ENCODE results near the gene GNG4. TPM values are rescaled to one million over a fixed set of nuclear protein-coding genes. Genes with fewer than 3 reads are reported as not detected.

GNG4 gene
- total RNA-seq, 1 donor from 2014 or later, result 0.11 TPM

DNA sequence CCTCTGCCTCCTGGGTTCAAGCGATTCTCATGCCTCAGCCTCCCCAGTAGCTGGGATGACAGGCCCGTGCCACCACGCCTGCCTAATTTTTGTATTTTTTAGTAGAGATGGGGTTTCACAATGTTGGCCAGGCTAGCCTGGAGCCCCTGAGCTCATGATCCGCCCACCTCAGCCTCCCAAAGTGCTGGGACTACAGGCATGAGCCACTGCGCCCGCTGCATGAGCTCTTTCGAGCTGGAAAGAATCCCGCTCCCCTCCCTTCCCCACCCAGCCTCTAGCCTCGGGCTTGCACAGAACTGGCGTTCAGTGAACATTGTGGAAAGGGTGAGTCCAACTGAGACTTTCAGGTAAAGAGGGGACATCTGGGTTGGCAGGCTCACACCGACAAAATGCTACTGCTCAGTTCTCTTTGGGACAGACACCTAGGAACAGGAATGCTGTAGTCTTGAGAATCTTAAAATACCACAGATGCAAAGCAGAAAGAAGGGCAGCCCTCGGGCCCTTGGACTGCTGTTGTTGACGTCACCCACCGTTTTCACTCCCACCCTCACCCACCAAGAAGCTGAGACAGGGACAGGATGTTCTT lies 9.7 kb upstream of the GNG4 start:
- no peak overlapping the region for H3K27ac ChIP-seq (replicated peaks)
- intact Hi-C loops (cut with micrococcal nuclease), result no loop called here

GRCh38 chr1:235657747-235658526 lies 8.4 kb upstream of the GNG4 start:
- H3K4me3 ChIP-seq, result no peak overlapping the region
- no peak for DNase-seq
- peaks cover 41% of the 10 kb centered on the region for H3K27me3 ChIP-seq (ENCODE audit: low read depth)
- intact Hi-C loops (cut with micrococcal nuclease), result no loop called here
- H3K36me3 ChIP-seq, result peaks cover 22% of the 10 kb centered on the region
- TF ChIP-seq CTCF (IDR thresholded peaks at IDR 0.05; ENCODE audit: borderline replicate concordance), result no peak
- no peak overlapping the region for H3K27ac ChIP-seq (replicated peaks)
- H3K4me1 ChIP-seq, result no peaks in the 10 kb centered on the region
- H3K9me3 ChIP-seq (replicated peaks), result no peaks in the 10 kb centered on the region

More for the DNA sequence above, 9.7 kb upstream of the GNG4 start:
- Histone ChIP-seq H3K4me3 (no peak overlapping the region), H3K9me3 (replicated peaks) (no peaks in the 10 kb centered on the region), H3K27me3 (ENCODE audit: low read depth) (peaks cover 27% of the 10 kb centered on the region), H3K36me3 (peaks cover 32% of the 10 kb centered on the region), H3K4me1 (no peaks in the 10 kb centered on the region)
- DNase-seq, result no peak
- TF ChIP-seq CTCF (IDR thresholded peaks at IDR 0.05; ENCODE audit: borderline replicate concordance), result no peak

DNA sequence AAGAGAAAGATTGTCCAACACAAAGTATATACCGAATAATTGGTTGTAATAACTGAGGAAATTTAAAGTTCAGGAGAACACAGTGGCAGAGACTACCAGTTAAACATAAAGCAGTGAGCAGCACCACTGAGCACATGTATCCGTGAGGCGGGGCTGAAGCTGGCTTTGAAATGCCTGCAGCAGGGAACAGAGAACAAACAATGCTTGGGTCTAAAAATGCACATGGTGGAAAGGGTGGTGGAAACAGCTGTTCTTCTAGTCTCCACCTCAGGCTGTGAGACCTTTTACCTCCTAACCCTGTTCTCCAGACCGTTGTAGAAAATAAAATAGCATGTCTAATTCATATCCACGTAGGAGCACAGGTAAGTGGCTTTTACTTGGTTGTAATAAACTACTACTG lies 7.7 kb upstream of the GNG4 start:
- intact Hi-C loops (cut with micrococcal nuclease), result no loop called here
- Histone ChIP-seq H3K27me3 (ENCODE audit: low read depth) (peaks cover 47% of the 10 kb centered on the region), H3K4me3 (no peak overlapping the region), H3K36me3 (peaks cover 15% of the 10 kb centered on the region), H3K4me1 (no peaks in the 10 kb centered on the region), H3K9me3 (replicated peaks) (no peaks in the 10 kb centered on the region), H3K27ac (replicated peaks) (no peak overlapping the region)
- DNase-seq, result no peak
- TF ChIP-seq CTCF (IDR thresholded peaks at IDR 0.05; ENCODE audit: borderline replicate concordance), result no peak

- no peak for TF ChIP-seq CTCF (IDR thresholded peaks at IDR 0.05; ENCODE audit: borderline replicate concordance)
- Histone ChIP-seq H3K9me3 (replicated peaks) (no peaks in the 10 kb centered on the region), H3K4me1 (peaks cover 31% of the 10 kb centered on the region), H3K27me3 (ENCODE audit: low read depth) (peaks cover 96% of the 10 kb centered on the region), H3K4me3 (no peak overlapping the region), H3K27ac (replicated peaks) (no peak overlapping the region), H3K36me3 (no peaks in the 10 kb centered on the region)
- intact Hi-C loops (cut with micrococcal nuclease), result no loop called here
- no peak for DNase-seq
These were observed 2.8 kb upstream of the GNG4 start for GRCh38 chr1:235652364-235652763.

DNA sequence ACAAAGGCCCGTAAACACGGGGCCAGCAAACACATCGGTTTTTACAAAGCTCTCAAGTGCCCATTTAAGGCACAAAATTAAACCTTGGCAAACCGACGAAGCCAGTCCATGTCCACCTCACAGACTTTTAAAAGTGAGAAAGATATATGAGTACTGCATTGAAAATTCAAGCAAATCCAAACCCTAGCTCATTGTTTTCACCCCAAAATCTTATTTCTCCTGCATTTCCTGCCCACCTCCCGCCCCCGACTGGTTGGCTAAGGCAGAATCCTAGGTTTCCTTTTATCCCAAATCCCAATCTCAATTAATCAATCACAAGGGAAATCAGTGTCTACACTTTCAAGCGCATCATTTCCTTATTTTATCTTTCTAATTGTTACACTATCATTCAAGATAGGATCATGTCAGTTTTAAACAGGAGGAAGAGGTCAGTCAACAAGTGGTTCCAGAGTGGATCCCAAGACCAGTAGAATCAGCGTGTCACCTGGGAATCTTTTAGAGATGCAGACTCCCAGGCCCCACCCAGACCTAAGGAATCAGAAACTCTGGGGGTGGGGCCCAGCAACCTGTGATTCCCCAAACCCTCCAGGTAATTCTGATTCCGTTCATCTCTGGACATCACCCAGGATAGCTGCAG lies 1.7 kb upstream of the GNG4 start:
- H3K27ac ChIP-seq (replicated peaks), result no peak overlapping the region
- no peak for DNase-seq
- no peaks in the 10 kb centered on the region for H3K36me3 ChIP-seq
- no peak for TF ChIP-seq CTCF (IDR thresholded peaks at IDR 0.05; ENCODE audit: borderline replicate concordance)
- intact Hi-C loops (cut with micrococcal nuclease), result no loop called here
- no peaks in the 10 kb centered on the region for H3K9me3 ChIP-seq (replicated peaks)
- H3K27me3 ChIP-seq (ENCODE audit: low read depth), result peaks cover 99% of the 10 kb centered on the region
- peak overlapping the region; percentile 63 for H3K4me3 ChIP-seq
- H3K4me1 ChIP-seq, result peaks cover 31% of the 10 kb centered on the region
